HEK293 (cell line): ENCODE results near the gene PRR14L.
A peak's percentile ranks its signal among the peaks of the same experiment; 100 is the strongest.

Experiments used
- BCL6B ChIP-seq: fragments of 450-650 bp; formaldehyde crosslinking; IDR thresholded peaks from 2 replicates; pipeline ENCODE4 v1.5.1; 2017; ENCODE audit warnings: missing biosample characterization, missing genetic modification characterization
- FEZF1 ChIP-seq: fragments of 450-650 bp; formaldehyde crosslinking; IDR thresholded peaks from 2 replicates; pipeline ENCODE4 v1.5.1; 2016; ENCODE audit warnings: missing biosample characterization, missing genetic modification characterization
- GLI2 ChIP-seq: fragments of 450-650 bp; formaldehyde crosslinking; IDR thresholded peaks from 2 replicates; pipeline ENCODE4; 2017; ENCODE audit warnings: missing biosample characterization, missing genetic modification characterization, low read depth, borderline replicate concordance
- GLIS1 ChIP-seq: fragments of 450-650 bp; formaldehyde crosslinking; IDR thresholded peaks from 2 replicates; pipeline ENCODE4 v1.5.1; 2016; ENCODE audit warnings: missing biosample characterization, missing genetic modification characterization
- HIC1 ChIP-seq: fragments of 450-650 bp; formaldehyde crosslinking; IDR thresholded peaks from 2 replicates; pipeline ENCODE4 v1.5.1; 2016; ENCODE audit warnings: missing biosample characterization, missing genetic modification characterization
- PBX3 ChIP-seq: sonication (generic); formaldehyde crosslinking; IDR thresholded peaks from 2 replicates; pipeline ENCODE4 v1.8.1; 2022; ENCODE audit warnings: mild to moderate bottlenecking, moderate library complexity, missing genetic modification reagents
- RBAK ChIP-seq: fragments of 450-650 bp; formaldehyde crosslinking; IDR thresholded peaks from 2 replicates; pipeline ENCODE4 v1.5.1; 2016; ENCODE audit warnings: missing biosample characterization, missing genetic modification characterization
- REST ChIP-seq: fragments of 450-650 bp; formaldehyde crosslinking; IDR thresholded peaks from 2 replicates; pipeline ENCODE4 v1.5.1; 2016; ENCODE audit warnings: missing biosample characterization, missing genetic modification characterization
- SALL2 ChIP-seq: fragments of 450-650 bp; formaldehyde crosslinking; IDR thresholded peaks from 2 replicates; pipeline ENCODE4 v1.5.0; 2017; ENCODE audit warnings: missing biosample characterization, mild to moderate bottlenecking, missing genetic modification characterization, borderline replicate concordance
- ZBTB6 ChIP-seq: fragments of 450-650 bp; formaldehyde crosslinking; IDR thresholded peaks from 2 replicates; pipeline ENCODE4 v1.5.1; 2017; ENCODE audit warnings: missing biosample characterization, missing genetic modification characterization
- ZNF211 ChIP-seq: fragments of 450-650 bp; formaldehyde crosslinking; IDR thresholded peaks from 2 replicates; pipeline ENCODE4 v1.5.1; 2016; ENCODE audit warnings: low read depth, missing biosample characterization, missing genetic modification characterization
- ZNF24 ChIP-seq: fragments of 450-650 bp; formaldehyde crosslinking; IDR thresholded peaks from 2 replicates; pipeline ENCODE4 v1.5.1; 2016; ENCODE audit warnings: missing biosample characterization, missing genetic modification characterization
- ZNF280D ChIP-seq: fragments of 450-650 bp; formaldehyde crosslinking; IDR thresholded peaks from 2 replicates; pipeline ENCODE4 v1.5.1; 2016; ENCODE audit warnings: missing biosample characterization, missing genetic modification characterization
- ZNF433 ChIP-seq: fragments of 450-650 bp; formaldehyde crosslinking; IDR thresholded peaks from 2 replicates; pipeline ENCODE4 v1.5.1; 2016; ENCODE audit warnings: missing biosample characterization, missing genetic modification characterization, low read depth
- ZNF560 ChIP-seq: fragments of 450-650 bp; formaldehyde crosslinking; IDR thresholded peaks from 2 replicates; pipeline ENCODE4 v1.5.1; 2017; ENCODE audit warnings: missing biosample characterization, missing genetic modification characterization, borderline replicate concordance
- ZNF585B ChIP-seq: fragments of 450-650 bp; formaldehyde crosslinking; IDR thresholded peaks from 2 replicates; pipeline ENCODE4 v1.5.1; 2016; ENCODE audit warnings: missing biosample characterization, missing genetic modification characterization
- ZNF621 ChIP-seq: fragments of 450-650 bp; formaldehyde crosslinking; IDR thresholded peaks from 2 replicates; pipeline ENCODE4 v1.5.1; 2017; ENCODE audit warnings: missing biosample characterization, missing genetic modification characterization
- ZNF623 ChIP-seq: fragments of 450-650 bp; formaldehyde crosslinking; IDR thresholded peaks from 2 replicates; pipeline ENCODE4 v1.5.1; 2016; ENCODE audit warnings: missing biosample characterization, missing genetic modification characterization
- ZNF677 ChIP-seq: fragments of 450-650 bp; IDR thresholded peaks from 2 replicates; pipeline ENCODE4 v1.5.0; 2018; ENCODE audit warnings: missing biosample characterization, mild to moderate bottlenecking, missing genetic modification characterization, moderate library complexity
- ZNF704 ChIP-seq: fragments of 450-650 bp; formaldehyde crosslinking; IDR thresholded peaks from 2 replicates; pipeline ENCODE4 v1.5.1; 2016; ENCODE audit warnings: missing biosample characterization, missing genetic modification characterization
- ZNF776 ChIP-seq: fragments of 450-650 bp; formaldehyde crosslinking; IDR thresholded peaks from 2 replicates; pipeline ENCODE4 v1.5.0; 2017; ENCODE audit warnings: missing biosample characterization, missing genetic modification characterization, borderline replicate concordance
- ZSCAN30 ChIP-seq: fragments of 450-650 bp; IDR thresholded peaks from 2 replicates; pipeline ENCODE4 v1.5.1; 2018; ENCODE audit warnings: missing biosample characterization, mild to moderate bottlenecking, missing genetic modification characterization, moderate library complexity
- ZSCAN4 ChIP-seq: fragments of 450-650 bp; formaldehyde crosslinking; IDR thresholded peaks from 2 replicates; pipeline ENCODE4 v1.5.1; 2017; ENCODE audit warnings: missing biosample characterization, missing genetic modification characterization

PRR14L gene

GRCh38 chr22:31661851-31662667 lies 87.9 kb downstream of the PRR14L start, which contains the start of gene PISD (continued):
- TF ChIP-seq HIC1 (peak; percentile 74), ZNF560 (no peak), ZBTB6 (tag by site-specific recombination) (no peak), GLI2 (tag by site-specific recombination) (no peak), ZSCAN4 (tag by site-specific recombination) (no peak), ZSCAN30 (tag by site-specific recombination) (no peak), ZNF704 (tag by site-specific recombination) (no peak), GLIS1 (no peak), ZNF211 (tag by site-specific recombination) (no peak), ZNF585B (tag by site-specific recombination) (no peak), BCL6B (tag by site-specific recombination) (peak; percentile 75), ZNF677 (no peak), SALL2 (tag by site-specific recombination) (no peak), ZNF280D (tag by site-specific recombination) (no peak), ZNF24 (tag by site-specific recombination) (peak; percentile 44), ZNF621 (tag by site-specific recombination) (no peak), RBAK (tag by site-specific recombination) (no peak), REST (tag by site-specific recombination) (no peak; the same call in 1 of the 2 replicates), PBX3 (CRISPR knock-in tag) (no peak; the same call in 1 of the 2 replicates), FEZF1 (tag by site-specific recombination) (peak; percentile 58; the same call in 1 of the 2 replicates), ZNF433 (tag by site-specific recombination) (no peak), ZNF776 (no peak), ZNF623 (tag by site-specific recombination) (no peak)
